SK-N-SH (cell line): ENCODE results near the gene SOX10. TPM values are rescaled to one million over a fixed set of nuclear protein-coding genes. Genes with fewer than 3 reads are reported as not detected.
A peak's percentile ranks its signal among the peaks of the same experiment; 100 is the strongest.

Source experiments
- CTCF ChIA-PET: fragments of 300-600, 350-600 bp; formaldehyde crosslinking; extraction: SDS; loops from one replicate; lab custom pipeline; 2021; lab: Yijun Ruan, JAX
- POLR2A ChIA-PET: fragments of 350-600 bp; sonication (Branson Sonifier 250); formaldehyde crosslinking; extraction: SDS; loops from one replicate; lab custom pipeline; 2020; ENCODE audit warnings: antibody characterized with exemption, inconsistent platforms; lab: Yijun Ruan, JAX
- DNase-seq: peaks from one replicate; pipeline ENCODE4 v3.0.0; 2012
- H2AFZ ChIP-seq: fragments of 200-600 bp; sonication (generic); 2 replicates; pipeline ENCODE4 v1.8.1; 2016; ENCODE audit warnings: antibody characterized with exemption, mild to moderate bottlenecking, low read depth
- H3F3A ChIP-seq: fragments of 200-600 bp; sonication (generic); replicated peaks from 2 replicates; pipeline ENCODE3; 2016; ENCODE audit warnings: antibody characterized with exemption, mild to moderate bottlenecking; ENCODE audit not compliant: insufficient read depth
- H3K27ac ChIP-seq, 2 experiments: fragments of 200-500 bp in 1 of 2; fragments of 200-600 bp in 1 of 2; sonication (Bioruptor generic) in 1 of 2; sonication (generic), shearing (Covaris generic) in 1 of 2; 2 replicates each; pipeline versions ENCODE4 v1.5.1 to v1.6.1; 2014 to 2016; ENCODE audit warnings: low read depth in 2 of 2, inconsistent platforms in 1 of 2, low read length in 1 of 2, mild to moderate bottlenecking in 1 of 2, mixed read lengths in 1 of 2
- H3K27me3 ChIP-seq: fragments of 200-600 bp; sonication (generic), shearing (Covaris generic); 2 replicates; pipeline ENCODE4 v1.6.1; 2016; ENCODE audit warnings: mixed run types; ENCODE audit not compliant: insufficient read depth
- H3K36me3 ChIP-seq, 2 experiments: fragments of 200-500 bp in 1 of 2; fragments of 200-600 bp in 1 of 2; sonication (Bioruptor generic) in 1 of 2; sonication (generic) in 1 of 2; replicated peaks in 1 of 2; 2 replicates each; pipeline versions ENCODE3 to v1.5.1; 2014 to 2016; ENCODE audit warnings: low read length in 1 of 2, mild to moderate bottlenecking in 1 of 2; ENCODE audit not compliant: insufficient read depth in 2 of 2, control insufficient read depth in 1 of 2
- H3K4me1 ChIP-seq, 2 experiments: fragments of 200-500 bp in 1 of 2; fragments of 200-600 bp in 1 of 2; sonication (Bioruptor generic) in 1 of 2; sonication (generic), shearing (Covaris generic) in 1 of 2; 2 replicates each; pipeline versions ENCODE4 v1.5.1 to v1.6.1; 2014 to 2016; ENCODE audit warnings: low read depth in 1 of 2, low read length in 1 of 2, mixed run types in 1 of 2; ENCODE audit not compliant: insufficient read depth in 2 of 2, control insufficient read depth in 1 of 2
- H3K4me2 ChIP-seq: fragments of 200-600 bp; sonication (generic), shearing (Covaris generic); 2 replicates; pipeline ENCODE4 v1.6.1; 2017; ENCODE audit warnings: mixed run types
- H3K4me3 ChIP-seq, 2 experiments: fragments of 200-500 bp in 1 of 2; fragments of 200-600 bp in 1 of 2; sonication (Bioruptor generic) in 1 of 2; sonication (generic), shearing (Covaris generic) in 1 of 2; 2 replicates each; pipeline versions ENCODE4 v1.5.1 to v1.8.1; 2014 to 2016; ENCODE audit warnings: low read depth in 2 of 2, inconsistent platforms in 1 of 2, low read length in 1 of 2, mild to moderate bottlenecking in 1 of 2, mixed read lengths in 1 of 2, moderate library complexity in 1 of 2
- H3K79me2 ChIP-seq: fragments of 200-600 bp; sonication (generic); 2 replicates; pipeline ENCODE4 v1.8.1; 2017; ENCODE audit warnings: mild to moderate bottlenecking; ENCODE audit not compliant: insufficient read depth
- H3K9ac ChIP-seq: fragments of 200-600 bp; sonication (generic); 2 replicates; pipeline ENCODE4 v1.6.1; 2017; ENCODE audit warnings: mixed run types
- H3K9me2 ChIP-seq: fragments of 200-600 bp; sonication (generic); 2 replicates; pipeline ENCODE4 v1.6.1; 2017; ENCODE audit warnings: mixed run types
- H3K9me3 ChIP-seq: fragments of 200-600 bp; sonication (generic); 2 replicates; pipeline ENCODE4 v1.6.1; 2017; ENCODE audit warnings: mixed run types, mild to moderate bottlenecking, moderate library complexity
- H4K20me1 ChIP-seq: fragments of 200-600 bp; sonication (generic); 2 replicates; pipeline ENCODE4 v1.6.1; 2017; ENCODE audit warnings: mild to moderate bottlenecking, mixed run types; ENCODE audit not compliant: insufficient read depth
- CHD2 ChIP-seq: fragments of 150-350 bp; IDR thresholded peaks from 2 replicates; pipeline ENCODE4 v1.6.1; 2018; ENCODE audit warnings: low read length; ENCODE audit not compliant: partially characterized antibody
- CTCF ChIP-seq: fragments of 200-600 bp; sonication (generic); IDR thresholded peaks from 2 replicates; pipeline ENCODE4 v1.6.1; 2017; ENCODE audit warnings: antibody characterized with exemption, mild to moderate bottlenecking, moderate library complexity
- ELF1 ChIP-seq: IDR thresholded peaks from 2 replicates; pipeline ENCODE4 v1.4.0; 2012
- EP300 ChIP-seq, 2 experiments: IDR thresholded peaks; 2 replicates each; pipeline versions ENCODE4 v1.4.0 to v1.6.1; 2012; ENCODE audit warnings: borderline replicate concordance in 1 of 2, low read depth in 1 of 2, low read length in 1 of 2
- EZH2phosphoT487 ChIP-seq: fragments of 200-600 bp; sonication (generic); IDR thresholded peaks from 2 replicates; pipeline ENCODE4 v1.6.1; 2017; ENCODE audit warnings: low read depth, mixed run types, mild to moderate bottlenecking, antibody characterized with exemption, moderate library complexity, borderline replicate concordance
- FOSL2 ChIP-seq: IDR thresholded peaks from 2 replicates; pipeline ENCODE4 v1.4.0; 2012; ENCODE audit warnings: low read depth, mild to moderate bottlenecking, moderate library complexity, borderline replicate concordance
- FOXJ3 ChIP-seq: sonication (generic); formaldehyde crosslinking; IDR thresholded peaks from 2 replicates; pipeline ENCODE4 v1.5.1; 2020; ENCODE audit warnings: mild to moderate bottlenecking, missing genetic modification reagents
- FOXM1 ChIP-seq: IDR thresholded peaks from 2 replicates; pipeline ENCODE4 v1.4.0; 2012; ENCODE audit warnings: low read depth, mild to moderate bottlenecking
- GABPA ChIP-seq: IDR thresholded peaks from 2 replicates; pipeline ENCODE4 v1.4.0; 2012; ENCODE audit warnings: low read depth, mild to moderate bottlenecking
- GATA2 ChIP-seq: sonication (generic); formaldehyde crosslinking; IDR thresholded peaks from 2 replicates; pipeline ENCODE4 v1.5.0; 2020; ENCODE audit warnings: mild to moderate bottlenecking, missing genetic modification reagents
- IRF3 ChIP-seq: fragments of 150-350 bp; IDR thresholded peaks from 2 replicates; pipeline ENCODE4 v1.6.1; 2016; ENCODE audit warnings: mild to moderate bottlenecking, low read depth, low read length
- JUND ChIP-seq: IDR thresholded peaks from 2 replicates; pipeline ENCODE4 v1.4.0; 2012
- MAX ChIP-seq: IDR thresholded peaks from 2 replicates; pipeline ENCODE4 v1.4.0; 2012; ENCODE audit warnings: low read depth
- MEF2A ChIP-seq: IDR thresholded peaks from 2 replicates; pipeline ENCODE4 v1.4.0; 2012; ENCODE audit warnings: low read depth, borderline replicate concordance
- MXI1 ChIP-seq: IDR thresholded peaks from 2 replicates; pipeline ENCODE4 v1.6.1; 2012; ENCODE audit warnings: mild to moderate bottlenecking, low read depth, low read length, improper control_type of control experiment
- NFIC ChIP-seq: IDR thresholded peaks from 2 replicates; pipeline ENCODE4 v1.4.0; 2012; ENCODE audit warnings: borderline replicate concordance
- NRF1 ChIP-seq: IDR thresholded peaks from 2 replicates; pipeline ENCODE4 v1.6.1; 2012; ENCODE audit warnings: low read depth, mild to moderate bottlenecking, low read length
- POLR2AphosphoS5 ChIP-seq: IDR thresholded peaks from 2 replicates; pipeline ENCODE4 v1.6.1; 2012; ENCODE audit warnings: low read depth, low read length
- RAD21 ChIP-seq: IDR thresholded peaks from 2 replicates; pipeline ENCODE4 v1.6.1; 2012; ENCODE audit warnings: mild to moderate bottlenecking, low read length
- RCOR1 ChIP-seq: fragments of 150-350 bp; IDR thresholded peaks from 2 replicates; pipeline ENCODE4 v1.6.1; 2017; ENCODE audit warnings: antibody characterized with exemption, low read length
- RXRA ChIP-seq: IDR thresholded peaks from 2 replicates; pipeline ENCODE4 v1.4.0; 2012; ENCODE audit warnings: low read depth, mild to moderate bottlenecking, borderline replicate concordance
- SIN3A ChIP-seq: IDR thresholded peaks from 2 replicates; pipeline ENCODE4 v1.6.1; 2012; ENCODE audit warnings: low read depth, mild to moderate bottlenecking, low read length, moderate library complexity, borderline replicate concordance
- SMC3 ChIP-seq: IDR thresholded peaks from 2 replicates; pipeline ENCODE4 v1.6.1; 2012; ENCODE audit warnings: low read depth, low read length, improper control_type of control experiment
- TAF1 ChIP-seq: IDR thresholded peaks from 2 replicates; pipeline ENCODE4 v1.6.1; 2012; ENCODE audit warnings: low read depth, mild to moderate bottlenecking, low read length, moderate library complexity, borderline replicate concordance
- TCF12 ChIP-seq: IDR thresholded peaks from 2 replicates; pipeline ENCODE4 v1.4.0; 2012
- TEAD4 ChIP-seq: IDR thresholded peaks from 2 replicates; pipeline ENCODE4 v1.4.0; 2012; ENCODE audit warnings: mild to moderate bottlenecking, borderline replicate concordance; ENCODE audit not compliant: insufficient read depth
- USF1 ChIP-seq: IDR thresholded peaks from 2 replicates; pipeline ENCODE4 v1.4.0; 2012; ENCODE audit warnings: low read depth, borderline replicate concordance
- USF2 ChIP-seq: fragments of 150-350 bp; IDR thresholded peaks from 2 replicates; pipeline ENCODE4 v1.6.1; 2017; ENCODE audit warnings: antibody characterized with exemption, low read length, low read depth, borderline replicate concordance
- YY1 ChIP-seq: IDR thresholded peaks from 2 replicates; pipeline ENCODE4 v1.4.0; 2012; ENCODE audit warnings: low read depth, mild to moderate bottlenecking
- WGBS: methylation state at CpG from one replicate; pipeline ENCODE4 v1.1.6; 2017; ENCODE audit warnings: low lambda C conversion rate; 5-methylcytosine and 5-hydroxymethylcytosine counted together
- polyA plus RNA-seq, 3 experiments: library from polyadenylated mRNA; depleted of rRNA; stranded (reverse); fragments of >200 nt; gene quantifications; 2 replicates each; pipeline ENCODE4 v1.2.3, GENCODE V29; 2012

SOX10 gene
- polyA plus RNA-seq, 1 of the 3 experiments (the other 2 are of a cell fraction), result not detected

GRCh38 chr22:37933711-37934376 is 50.5 kb downstream of the SOX10 start:
- H3K9me3 ChIP-seq, result no peaks in the 10 kb centered on the region
- H3F3A ChIP-seq, result peaks cover 14% of the 10 kb centered on the region
- peak overlapping the region in 1 of 2 experiments; percentile 8; a peak in 1 of 4 replicates for H3K4me3 ChIP-seq
- H3K27ac ChIP-seq, result peak overlapping the region in 1 of 2 experiments; percentile 69; a peak in 3 of 4 replicates
- no peak overlapping the region for H3K9ac ChIP-seq
- H4K20me1 ChIP-seq, result peaks cover 8% of the 10 kb centered on the region; the same call in 1 of the 2 replicates
- peaks cover 17 to 20% of the 10 kb centered on the region in 2 experiments for H3K36me3 ChIP-seq
- peak; percentile 95 for DNase-seq
- ChIA-PET CTCF (interaction anchor here (0.7 to 3.5 kb wide), 19 partner anchors 9 to 181 kb away, joined by 3 to 13 read pairs (median 4); partner anchors contain the start of gene MICALL1), POLR2A (interaction anchor here (0.6 kb wide), 1 partner anchor 28 kb away, joined by 3 read pairs; no protein-coding TSS in a partner anchor)
- no peaks in the 10 kb centered on the region for H3K79me2 ChIP-seq
- no peaks in the 10 kb centered on the region for H3K27me3 ChIP-seq
- 17% methylated on average over 3 of the region's 13 CpGs for WGBS
- peaks cover 6 to 7% of the 10 kb centered on the region in 2 experiments; a peak in 3 of 4 replicates for H3K4me1 ChIP-seq
- peak overlapping the region; percentile 54; the same call in 1 of the 2 replicates for H3K4me2 ChIP-seq
- H3K9me2 ChIP-seq, result no peaks in the 10 kb centered on the region
- H2AFZ ChIP-seq, result no peak overlapping the region
- TF ChIP-seq JUND (peak; percentile 43; the same call in 1 of the 2 replicates), YY1 (no peak), GATA2 (no peak), NFIC (peak; percentile 44; the same call in 1 of the 2 replicates), USF1 (no peak), NRF1 (no peak), FOXM1 (no peak), ELF1 (no peak), TAF1 (no peak), SMC3 (peak; percentile 66), FOXJ3 (no peak), RXRA (no peak), GABPA (no peak), MEF2A (no peak), MXI1 (no peak), IRF3 (no peak), POLR2AphosphoS5 (no peak), SIN3A (no peak), CHD2 (peak; percentile 12), USF2 (no peak), CTCF (peak; percentile 93), MAX (0 out of 2 replicates have a peak, but pooled peaks have one; percentile 43), EZH2phosphoT487 (no peak), RCOR1 (0 out of 2 replicates have a peak, but pooled peaks have one; percentile 40), EP300 (IDR thresholded peaks at IDR 0.05; ENCODE audit: borderline replicate concordance in 1 of 2, low read depth in 1 of 2, low read length in 1 of 2) (no peak; a peak in 1 of 4 replicates), RAD21 (peak; percentile 64), TCF12 (0 out of 2 replicates have a peak, but pooled peaks have one; percentile 30), FOSL2 (peak; percentile 91; the same call in 1 of the 2 replicates), TEAD4 (no peak)
